Measurements from ENCODE around the gene CCDC28A.

The CCDC28A gene

DNA sequence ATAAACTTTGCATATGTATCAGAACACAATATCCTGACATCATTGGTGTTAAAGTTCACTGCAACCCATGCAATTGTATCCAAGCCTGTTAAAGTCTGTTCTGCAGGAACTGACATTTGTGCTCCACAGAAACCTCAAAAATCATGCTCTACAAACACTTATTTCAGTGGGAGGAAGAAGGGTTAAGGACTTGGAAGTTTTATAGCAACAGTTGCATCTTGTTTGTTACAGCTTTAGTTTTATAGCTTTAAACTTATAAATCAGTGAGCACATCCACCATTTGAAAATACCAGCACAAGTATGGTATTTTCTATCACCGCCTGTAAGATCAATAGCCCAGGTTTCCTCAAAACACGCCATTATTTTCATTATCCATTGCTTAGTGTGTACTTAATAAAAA lies 23.2 kb downstream of the CCDC28A start:
- no peak for DNase-seq

DNA sequence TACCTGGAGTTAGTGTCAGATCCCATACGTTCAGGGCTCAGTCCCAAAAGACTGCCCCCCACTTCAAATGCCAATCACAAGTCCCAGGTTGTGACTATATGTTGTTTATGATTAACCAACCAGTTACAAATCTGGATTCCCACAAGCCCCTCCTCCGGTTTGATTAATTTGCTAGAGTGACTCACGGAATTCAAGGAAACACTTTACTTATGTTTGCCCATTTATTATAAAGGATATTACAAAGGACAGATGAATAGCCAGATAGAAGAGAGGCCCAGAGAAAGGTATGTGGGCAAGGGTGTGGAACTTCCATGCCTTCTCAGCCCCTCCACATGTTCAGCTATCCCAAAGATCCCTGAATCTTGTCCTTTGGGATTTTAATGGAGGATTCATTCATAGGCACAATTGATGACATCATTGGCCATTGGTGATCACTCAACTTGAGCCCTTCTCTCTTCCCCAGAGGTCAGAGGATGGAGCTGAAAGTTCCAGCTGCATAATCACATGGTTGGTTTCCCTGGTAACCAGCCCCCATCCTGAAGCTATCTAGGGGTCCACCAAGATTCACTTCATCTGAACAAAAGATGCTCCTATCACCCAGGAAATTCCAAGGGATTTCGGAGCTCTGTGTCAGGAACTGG lies 24.4 kb downstream of the CCDC28A start:
- DNase-seq: no peak

DNA sequence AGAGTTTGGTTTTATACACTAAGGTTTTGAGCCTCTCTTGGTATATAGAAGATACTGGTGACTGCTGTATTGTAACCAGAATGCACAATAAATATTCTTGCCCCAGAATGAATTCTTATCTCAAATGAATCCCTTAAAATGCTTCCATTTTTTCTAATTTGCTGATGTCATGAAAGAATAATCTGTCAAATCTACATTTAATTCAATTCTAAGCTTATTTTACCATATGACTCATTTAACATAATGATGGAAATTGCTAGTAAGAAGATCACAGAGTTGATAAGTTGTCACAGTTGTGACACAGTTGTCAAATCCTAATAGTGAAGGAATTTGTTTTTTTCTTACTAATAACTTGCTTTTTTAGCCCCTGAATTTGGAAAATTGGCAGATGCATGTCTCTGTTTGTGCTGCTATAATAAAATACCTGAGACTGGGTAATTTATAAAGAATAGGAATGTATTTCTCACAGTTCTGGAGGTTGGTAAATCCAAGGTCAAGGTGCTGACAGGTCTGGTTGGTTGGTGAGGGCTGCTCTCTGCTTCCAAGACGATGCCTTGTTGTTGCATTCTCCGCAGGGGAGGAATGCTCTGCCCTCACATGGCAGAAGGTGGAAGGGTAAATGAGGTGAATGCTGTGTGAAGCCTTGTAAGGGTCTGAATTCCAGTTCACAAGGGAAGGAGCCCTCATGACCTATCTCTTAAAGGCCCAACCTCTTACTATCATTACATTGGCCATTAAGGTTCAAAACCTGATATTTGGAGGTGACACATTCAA lies 27.0 kb downstream of the CCDC28A start:
- DNase-seq: no peak

DNA sequence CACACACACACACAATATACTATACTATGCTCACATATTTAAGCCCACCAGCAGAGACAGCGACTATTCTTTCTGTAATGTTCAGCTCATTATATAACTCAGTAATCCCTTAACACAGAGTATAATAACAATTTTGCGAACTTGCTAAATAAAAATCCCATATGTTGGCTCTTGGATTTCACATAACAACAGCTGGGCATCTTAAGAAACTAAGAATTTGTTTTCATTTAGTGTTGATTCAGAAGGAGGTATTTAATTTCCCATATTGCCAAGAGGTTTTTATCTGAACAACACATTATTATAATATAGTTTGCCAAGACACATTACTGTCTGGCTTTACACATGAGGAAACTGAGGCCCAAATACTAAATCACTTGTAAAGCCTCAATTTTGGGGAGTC lies 29.8 kb downstream of the CCDC28A start:
- DNase-seq: no peak

DNA sequence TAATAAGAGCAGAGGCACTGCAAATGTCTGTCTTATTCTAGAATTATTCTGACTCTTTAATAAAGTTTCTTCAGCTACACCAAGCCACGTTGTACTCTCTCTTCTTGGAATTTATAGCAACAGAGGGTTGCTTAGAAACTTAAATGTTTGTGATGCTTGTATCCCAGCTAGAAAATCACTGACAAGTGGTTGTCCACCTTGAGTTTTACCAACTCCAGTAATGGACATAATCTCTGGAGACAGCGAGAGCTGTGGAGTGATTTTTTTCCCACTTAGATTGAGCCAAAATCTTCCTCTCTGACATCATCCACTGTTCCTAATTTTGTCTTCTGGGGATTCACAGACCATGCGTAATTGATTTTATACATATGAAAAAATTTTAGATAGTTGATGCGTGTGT lies 30.3 kb downstream of the CCDC28A start:
- no peak for DNase-seq

DNA sequence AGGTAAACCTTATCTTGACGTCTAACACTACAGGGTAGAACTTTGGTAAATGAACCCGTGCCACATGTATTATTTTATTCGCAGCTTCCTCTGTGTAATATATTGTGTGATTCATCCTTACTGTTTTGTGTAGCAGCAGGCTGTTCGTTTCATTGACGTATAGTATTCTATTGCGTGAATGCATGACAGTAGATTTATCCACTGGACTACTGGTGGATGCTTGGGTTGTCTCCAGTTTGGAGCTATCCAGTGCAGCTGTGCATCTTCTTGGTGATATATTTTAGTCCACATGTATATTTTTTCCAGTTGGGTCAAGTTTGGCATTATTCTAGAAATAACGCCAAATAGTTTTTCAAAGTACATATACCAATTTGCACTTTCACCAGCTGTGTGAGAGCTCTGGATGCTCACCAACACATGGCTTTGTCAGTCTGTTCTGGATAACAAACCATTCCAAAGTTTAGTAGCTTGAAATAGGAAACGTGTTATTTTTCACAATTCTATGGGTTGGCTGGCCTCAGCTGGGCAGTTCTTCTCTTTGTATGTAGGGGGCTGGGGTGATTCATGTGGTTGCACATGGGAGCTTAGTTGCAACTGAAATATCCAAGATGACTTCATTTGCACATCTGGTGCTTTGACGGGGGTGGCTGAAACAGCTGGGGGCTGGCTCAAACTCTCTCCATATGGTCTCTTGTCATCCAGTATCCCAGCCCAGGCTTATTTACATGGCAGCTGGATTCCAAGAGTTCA lies 31.6 kb downstream of the CCDC28A start:
- peak; percentile 67 for DNase-seq

DNA sequence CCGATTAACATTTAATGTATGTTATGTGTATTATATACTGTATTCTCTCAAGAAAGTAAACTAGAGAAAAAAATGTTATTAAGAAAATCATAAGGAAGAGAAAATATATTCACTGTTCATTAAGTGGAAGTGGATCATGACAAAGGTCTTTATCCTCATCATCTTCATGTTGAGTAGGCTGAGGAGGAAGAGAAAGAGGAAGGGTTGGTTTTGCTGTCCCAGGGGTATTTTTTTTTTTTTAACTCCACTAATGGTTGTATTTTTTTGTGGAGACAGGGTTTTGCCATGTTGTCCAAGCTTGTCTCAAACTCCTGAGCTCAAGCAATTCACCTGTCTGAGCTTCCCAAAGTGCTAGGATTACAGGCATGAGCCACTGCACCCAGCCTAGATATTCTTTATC lies 33.3 kb downstream of the CCDC28A start:
- DNase-seq: no peak

DNA sequence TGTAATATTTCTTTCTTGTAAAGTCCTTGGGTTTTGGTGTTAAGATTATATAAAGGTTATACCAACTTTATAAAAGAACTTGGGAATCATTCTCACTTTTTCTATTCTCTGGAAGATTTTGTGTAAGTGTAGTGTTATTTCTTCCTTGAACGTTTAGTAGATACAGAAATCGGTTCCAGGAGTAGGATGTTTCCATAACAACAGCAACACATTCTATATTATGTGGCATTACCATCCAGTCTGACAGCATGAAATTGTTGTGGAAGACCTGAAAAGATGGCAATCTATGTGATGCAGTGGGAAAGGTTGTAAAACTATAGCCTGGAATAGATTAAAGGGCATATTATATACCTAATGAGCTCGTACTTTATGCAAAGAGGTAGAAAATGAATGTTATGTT lies 36.1 kb downstream of the CCDC28A start:
- no peak for DNase-seq

DNA sequence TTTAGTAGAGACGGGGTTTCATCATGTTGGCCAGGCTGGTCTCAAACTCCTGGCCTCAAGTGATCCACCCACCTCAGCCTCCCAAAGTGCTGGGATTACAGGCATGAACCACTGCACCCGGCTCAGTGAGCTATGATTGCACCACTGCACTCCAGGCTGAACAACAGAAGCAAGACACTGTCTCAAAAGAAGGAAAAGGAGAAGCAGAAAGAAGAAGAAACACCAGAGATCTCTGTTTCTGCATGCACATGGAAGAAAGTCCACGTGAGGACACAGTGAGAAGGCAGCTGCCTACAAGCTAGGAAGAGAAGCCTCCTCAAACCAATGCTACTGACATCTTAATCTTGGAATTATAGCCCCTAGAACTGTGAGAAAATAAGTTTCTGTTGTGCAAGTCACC lies 38.3 kb downstream of the CCDC28A start:
- DNase-seq: no peak

DNA sequence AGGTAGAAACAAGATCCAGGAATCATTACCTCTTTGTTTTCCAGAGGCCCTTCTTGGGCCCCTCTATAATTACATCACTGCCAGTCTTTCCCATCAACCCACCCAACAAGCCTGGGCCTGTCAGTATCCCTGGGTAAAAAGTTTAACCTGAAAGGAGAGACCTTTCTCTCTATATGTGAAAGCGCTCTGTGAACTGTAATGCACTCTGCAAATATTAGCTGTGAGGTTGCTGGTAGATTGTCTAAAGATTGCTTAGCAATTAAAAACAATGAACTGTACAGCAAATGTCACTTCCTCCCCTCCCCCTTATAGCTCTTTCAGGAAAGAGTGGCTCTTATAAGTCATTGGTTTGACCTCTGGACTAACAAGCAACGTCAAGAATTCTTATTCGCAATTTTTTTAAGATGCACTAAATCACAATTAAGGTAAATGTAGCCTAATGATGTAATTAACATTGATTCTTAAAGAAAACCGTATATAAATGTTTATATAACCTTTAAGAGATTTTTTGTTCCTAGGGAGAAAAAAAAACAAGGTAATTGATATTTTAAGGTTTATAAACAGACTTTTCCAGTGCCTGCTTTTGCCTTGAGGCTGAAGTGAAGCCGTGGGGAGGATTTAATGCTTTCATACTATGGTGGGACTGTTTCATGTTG lies 40.7 kb downstream of the CCDC28A start:
- DNase-seq: no peak

DNA sequence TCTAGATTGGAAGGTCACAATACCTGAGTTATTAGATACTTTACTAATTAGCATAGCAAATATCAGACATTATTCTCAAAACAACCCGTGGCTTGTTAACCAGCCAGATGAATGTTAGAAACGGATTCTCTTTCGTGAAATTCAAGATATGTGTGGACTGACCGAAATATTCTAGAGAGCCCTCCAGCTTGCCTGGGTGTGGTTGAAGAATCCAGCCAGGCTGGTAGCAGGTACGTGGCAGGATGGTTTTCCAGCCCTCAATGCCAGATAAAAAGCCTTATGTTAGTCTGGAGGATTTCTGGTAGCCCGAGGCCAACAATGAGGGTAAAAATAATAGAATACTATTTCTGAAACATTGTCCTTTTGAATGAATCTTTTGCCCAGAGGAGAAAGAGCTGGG lies 41.7 kb downstream of the CCDC28A start:
- no peak for DNase-seq

DNA sequence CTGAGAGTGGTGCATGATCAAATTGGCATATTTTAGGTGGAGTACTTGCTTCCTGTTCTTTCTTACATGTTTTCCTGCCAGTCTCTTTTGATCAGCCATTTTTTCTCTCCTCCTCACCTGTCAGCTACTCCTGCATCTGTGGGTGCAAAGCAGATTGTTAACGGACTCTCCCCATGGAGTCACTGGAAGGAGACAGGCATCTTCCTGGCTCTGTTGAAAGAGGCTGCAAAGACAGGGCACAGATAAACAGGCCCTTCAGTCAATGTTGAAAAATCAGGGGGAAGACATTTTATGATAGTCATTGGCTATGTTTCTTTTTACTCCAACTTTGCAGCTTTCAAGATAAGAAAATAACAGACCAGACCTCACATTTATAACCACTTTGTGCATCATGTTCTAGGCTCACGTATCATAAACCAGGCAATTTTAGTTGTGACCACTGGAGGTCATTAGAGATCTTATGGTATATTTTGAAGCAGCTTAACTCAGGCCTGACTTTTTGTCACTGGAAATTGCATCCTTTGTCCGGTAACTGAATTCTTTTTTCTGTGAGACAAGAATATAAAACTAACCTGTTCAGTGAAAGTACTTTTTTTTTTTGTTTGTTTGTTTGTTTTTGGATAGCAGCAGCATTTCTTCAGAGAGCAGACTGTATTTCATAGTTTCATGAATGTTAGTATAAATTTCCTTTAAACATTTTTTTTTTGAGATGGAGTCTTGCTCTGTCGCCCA lies 42.4 kb downstream of the CCDC28A start:
- DNase-seq: no peak

DNA sequence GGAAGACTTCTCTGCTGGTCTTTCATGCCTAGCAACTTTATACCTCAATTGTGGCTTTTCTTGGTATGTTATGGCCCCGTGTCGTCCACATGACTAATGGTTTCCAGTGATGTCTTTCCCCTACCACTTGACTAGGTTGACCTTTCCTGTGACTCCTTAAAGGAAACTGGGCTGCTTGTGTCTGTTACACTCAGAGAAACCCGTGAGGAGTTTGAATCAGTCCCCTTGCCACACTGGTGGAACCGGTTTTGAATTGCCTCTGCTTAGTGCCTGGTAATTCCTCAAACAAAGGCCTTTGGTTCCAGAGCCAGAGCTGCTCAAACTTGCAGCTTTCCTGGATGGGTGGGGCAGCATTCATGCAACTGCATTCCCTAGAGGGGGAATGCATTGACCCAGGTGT lies 44.2 kb downstream of the CCDC28A start:
- no peak for DNase-seq

DNA sequence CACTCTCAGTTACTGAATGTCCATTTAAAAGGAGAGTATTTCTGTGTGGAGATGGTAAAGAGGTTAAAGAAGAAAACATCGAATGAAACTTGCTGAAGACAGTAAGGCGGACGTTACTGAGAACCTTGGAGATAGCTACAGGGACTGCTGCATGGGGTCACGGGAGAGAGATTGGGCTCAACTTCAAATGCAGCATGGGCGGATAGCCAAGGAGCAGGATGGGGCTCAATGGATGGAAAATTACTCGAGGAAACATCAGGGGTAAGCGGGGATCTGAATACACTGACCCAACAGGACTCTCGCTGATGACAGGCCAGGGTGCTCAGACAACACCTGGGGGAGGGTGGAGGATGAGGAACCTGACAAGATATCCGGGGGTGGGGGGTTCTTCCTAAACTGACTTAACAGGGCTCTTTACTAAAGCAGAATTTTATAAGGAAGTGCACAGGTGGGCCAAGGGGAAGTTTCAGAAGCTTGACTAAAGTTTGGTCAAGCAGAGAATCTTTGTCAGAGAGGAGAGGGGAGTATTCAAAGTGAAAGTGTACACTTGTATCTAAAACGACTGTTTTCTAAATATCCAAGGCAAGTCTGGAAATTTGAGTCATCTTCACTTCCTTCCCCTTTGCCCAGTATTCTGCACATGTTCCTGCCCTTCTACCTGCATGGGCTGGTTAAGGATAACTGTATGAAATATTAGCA lies 45.1 kb downstream of the CCDC28A start:
- no peak for DNase-seq

DNA sequence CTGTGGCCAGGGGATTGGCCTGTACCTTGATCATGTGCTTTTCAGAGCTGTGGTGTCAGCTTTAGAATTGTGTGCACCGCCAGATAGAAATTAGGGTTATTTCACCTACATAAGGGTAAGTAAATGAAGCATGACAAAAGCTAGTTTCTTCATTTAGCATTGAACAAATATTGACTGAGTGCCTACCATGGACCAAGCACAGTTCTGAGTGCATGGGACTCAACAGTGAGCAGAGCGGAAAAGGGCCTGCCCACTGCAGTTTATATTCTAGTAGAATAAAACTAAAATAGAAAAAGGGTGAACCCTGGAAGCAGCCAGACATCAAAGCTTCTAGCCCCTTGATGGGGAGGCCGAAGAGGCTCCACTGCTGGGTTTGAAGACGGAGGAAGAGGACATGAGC lies 48.0 kb downstream of the CCDC28A start:
- no peak for DNase-seq

DNA sequence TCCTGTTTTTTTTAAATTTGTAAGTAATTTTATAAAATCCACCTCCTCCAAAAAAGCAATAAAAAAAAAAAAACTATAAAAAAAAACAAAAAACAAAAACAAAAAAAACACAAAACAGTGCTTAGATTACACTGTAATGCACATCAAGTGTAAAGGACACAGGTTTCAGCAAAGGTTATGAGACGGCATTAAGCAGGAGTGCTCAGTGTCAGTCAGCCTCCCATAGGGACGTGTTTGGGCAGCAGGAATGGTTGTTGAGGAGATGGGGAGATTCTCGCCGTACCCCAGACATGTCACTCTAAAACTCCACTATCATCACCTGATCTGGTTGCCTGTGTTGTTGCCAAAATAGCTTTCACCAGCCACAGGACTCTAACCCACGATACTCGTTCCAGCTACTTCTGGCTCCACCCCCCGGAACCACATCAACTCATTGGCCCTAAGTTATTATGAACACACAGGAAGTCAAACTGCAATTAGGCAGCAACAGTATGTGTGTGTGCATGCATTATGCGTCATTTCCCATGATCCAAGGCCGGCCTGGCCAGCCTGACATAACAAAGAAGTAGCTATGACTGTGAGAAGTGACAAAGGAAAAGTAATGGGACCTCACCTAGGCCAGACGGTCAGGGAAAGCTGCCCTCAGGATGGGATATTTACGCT lies 51.0 kb downstream of the CCDC28A start:
- no peak for DNase-seq

DNA sequence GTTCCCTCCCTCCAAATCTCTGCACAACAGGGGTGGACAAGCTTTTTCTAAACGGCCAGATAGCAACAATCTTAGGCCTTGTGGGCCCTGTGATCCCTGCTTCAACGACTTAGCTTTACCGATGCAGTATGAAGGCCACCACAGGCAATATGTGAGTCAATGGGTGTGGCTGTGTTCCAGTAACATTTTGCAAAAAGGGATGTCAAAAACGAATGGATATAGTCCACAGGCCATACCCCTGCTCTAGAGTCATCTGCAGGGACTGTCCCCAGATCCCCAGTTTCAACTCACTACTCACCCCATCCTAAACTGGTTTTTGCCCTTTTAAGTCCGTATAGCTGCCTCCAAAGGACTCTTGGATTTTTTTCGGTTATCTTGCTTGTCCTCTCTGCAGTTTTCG lies 56.7 kb downstream of the CCDC28A start:
- DNase-seq: no peak

DNA sequence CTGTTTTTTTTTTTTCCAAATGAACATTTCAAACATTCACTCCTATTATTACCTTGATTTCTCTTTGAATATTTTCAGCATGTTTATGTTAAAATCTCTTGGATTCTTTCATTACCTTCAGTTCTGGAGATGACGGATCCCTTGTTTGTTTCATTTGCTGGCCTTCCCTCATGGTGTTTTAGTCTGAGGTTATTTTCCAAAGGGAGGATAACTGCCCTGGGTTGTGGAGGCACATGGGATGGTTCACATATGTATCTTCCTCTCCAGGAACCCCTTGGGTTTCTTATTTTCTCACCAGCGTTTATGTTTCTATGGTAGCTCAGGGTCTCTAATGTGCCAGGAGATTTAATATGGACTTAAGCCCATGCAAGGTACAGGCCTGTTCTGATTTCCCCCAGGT lies 58.6 kb downstream of the CCDC28A start:
- no peak for DNase-seq

DNA sequence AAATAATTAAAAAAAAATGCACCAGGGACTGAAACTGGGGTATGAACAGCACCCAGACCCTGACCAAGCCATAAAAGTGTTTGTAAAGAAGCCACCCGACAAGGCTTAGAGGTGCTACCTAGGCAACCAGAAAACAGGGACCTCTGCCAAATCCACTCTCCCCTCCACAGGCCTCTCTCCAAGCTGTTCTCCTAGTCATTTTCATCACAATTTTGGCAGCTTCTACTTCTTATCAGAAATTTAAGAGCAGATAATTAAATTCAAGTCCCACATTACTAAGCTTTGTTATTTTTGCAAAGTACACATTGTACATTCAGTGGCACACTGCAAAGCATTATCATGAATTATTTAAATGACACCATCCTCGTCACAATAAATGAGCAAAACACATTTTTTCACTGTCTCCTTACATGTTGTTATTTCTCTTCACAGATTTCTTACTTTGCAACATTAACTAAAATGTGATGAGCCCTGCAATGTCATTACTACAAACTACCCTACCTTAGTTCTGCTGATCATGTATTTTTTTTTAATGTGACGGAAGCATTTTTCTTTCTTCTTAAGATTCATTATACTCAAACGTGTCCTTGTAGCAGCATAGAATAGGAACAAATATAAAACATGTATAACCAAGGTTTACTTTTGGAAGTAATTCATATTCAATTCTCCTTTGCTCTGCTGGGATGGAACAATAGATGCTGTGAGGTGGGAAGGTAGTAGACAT lies 60.4 kb downstream of the CCDC28A start:
- peak; percentile 55 for DNase-seq

DNA sequence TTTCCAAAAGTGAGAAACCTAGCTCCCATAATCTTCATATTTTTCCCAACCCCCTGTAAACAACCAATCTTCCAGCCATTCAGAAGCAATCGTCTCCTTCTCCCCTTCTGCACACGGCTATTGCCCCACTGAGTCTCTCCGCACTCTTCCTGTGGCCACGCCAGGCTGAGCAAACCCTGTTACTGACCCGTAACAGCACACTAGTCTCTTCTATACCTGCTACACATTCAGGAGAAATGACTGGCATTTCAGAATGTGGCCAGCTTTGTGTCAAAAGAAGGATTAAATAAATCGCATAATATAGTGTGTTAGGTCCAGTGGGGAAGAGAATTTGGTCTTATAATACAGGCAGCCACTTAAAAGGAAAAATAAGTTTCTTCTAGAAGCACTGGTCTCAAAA lies 63.7 kb downstream of the CCDC28A start:
- DNase-seq: no peak
